Suprapubic skin (tissue), 4 donors: ENCODE results near the gene PRR15L.

Source experiments
- EP300 ChIP-seq: sonication (generic); formaldehyde crosslinking; IDR thresholded peaks from one replicate; pipeline ENCODE4 v1.6.1; 2017; ENCODE audit warnings: antibody characterized with exemption
- POLR2A ChIP-seq, 2 donors: fragments of 450-650 bp; IDR thresholded peaks; one replicate each; pipeline ENCODE4 v1.6.1; 2017; ENCODE audit warnings: antibody characterized with exemption in 2 of 2, mild to moderate bottlenecking in 2 of 2, moderate library complexity in 2 of 2
- POLR2AphosphoS5 ChIP-seq, 3 donors: sonication (generic); formaldehyde crosslinking; IDR thresholded peaks; one replicate each; pipeline ENCODE4 v1.6.1; 2017; ENCODE audit warnings: antibody characterized with exemption in 3 of 3
- TF ChIP-seq, protein P1 (sequence below), 2 donors: fragments of 200-600 bp in 1 of 2; fragments of 450-650 bp in 1 of 2; sonication (generic) in 1 of 2; IDR thresholded peaks; one replicate each; pipeline ENCODE4 v1.5.1; 2016 to 2019; ENCODE audit warnings: antibody characterized with exemption in 2 of 2, mild to moderate bottlenecking in 1 of 2, moderate library complexity in 1 of 2

DNA sequence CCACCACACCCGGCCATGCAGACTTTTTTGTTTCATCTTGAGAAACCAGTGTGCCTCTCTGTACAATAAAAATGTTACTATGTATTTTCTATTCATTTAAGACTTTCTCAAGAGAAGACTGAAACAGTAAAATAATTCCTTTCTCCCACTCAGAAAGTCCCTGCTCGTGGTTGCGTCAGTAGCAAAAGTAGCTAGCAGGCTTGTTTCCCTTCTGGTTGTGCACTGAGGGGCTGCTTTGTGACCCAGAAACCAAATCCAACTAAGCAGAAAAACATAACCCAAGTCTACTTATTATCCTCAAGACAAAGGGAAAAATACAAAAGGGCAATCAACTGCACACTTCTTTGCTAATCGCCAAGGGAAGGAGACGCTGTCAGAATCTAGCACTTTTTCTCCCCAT is 19.7 kb downstream of the PRR15L start:
- TF ChIP-seq, protein P1, sequence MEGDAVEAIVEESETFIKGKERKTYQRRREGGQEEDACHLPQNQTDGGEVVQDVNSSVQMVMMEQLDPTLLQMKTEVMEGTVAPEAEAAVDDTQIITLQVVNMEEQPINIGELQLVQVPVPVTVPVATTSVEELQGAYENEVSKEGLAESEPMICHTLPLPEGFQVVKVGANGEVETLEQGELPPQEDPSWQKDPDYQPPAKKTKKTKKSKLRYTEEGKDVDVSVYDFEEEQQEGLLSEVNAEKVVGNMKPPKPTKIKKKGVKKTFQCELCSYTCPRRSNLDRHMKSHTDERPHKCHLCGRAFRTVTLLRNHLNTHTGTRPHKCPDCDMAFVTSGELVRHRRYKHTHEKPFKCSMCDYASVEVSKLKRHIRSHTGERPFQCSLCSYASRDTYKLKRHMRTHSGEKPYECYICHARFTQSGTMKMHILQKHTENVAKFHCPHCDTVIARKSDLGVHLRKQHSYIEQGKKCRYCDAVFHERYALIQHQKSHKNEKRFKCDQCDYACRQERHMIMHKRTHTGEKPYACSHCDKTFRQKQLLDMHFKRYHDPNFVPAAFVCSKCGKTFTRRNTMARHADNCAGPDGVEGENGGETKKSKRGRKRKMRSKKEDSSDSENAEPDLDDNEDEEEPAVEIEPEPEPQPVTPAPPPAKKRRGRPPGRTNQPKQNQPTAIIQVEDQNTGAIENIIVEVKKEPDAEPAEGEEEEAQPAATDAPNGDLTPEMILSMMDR (IDR thresholded peaks at IDR 0.05): no peak
- TF ChIP-seq POLR2A (IDR thresholded peaks at IDR 0.05) (no peak), POLR2AphosphoS5 (IDR thresholded peaks at IDR 0.05) (no peak), EP300 (no peak)
